Psoas muscle (tissue), 8 donors: Measurements from ENCODE around the gene XDH. TPM values are rescaled to one million over a fixed set of nuclear protein-coding genes. Genes with fewer than 3 reads are reported as not detected.

Experiments used
- ATAC-seq, 4 donors: fragments of 200-7000 bp; cut with Tn5 transposase; one replicate each; pipeline ENCODE4 v1.9.1; 2020; ENCODE audit warnings: moderate library complexity in 3 of 4, mild to moderate bottlenecking in 2 of 4
- DNase-seq, 2 donors: peaks; one replicate each; pipeline ENCODE4 v3.0.0-alpha.2; 2020
- H3K27ac ChIP-seq: fragments of 200-600 bp; one replicate; pipeline ENCODE4 v1.8.0; 2022
- H3K27me3 ChIP-seq, 3 donors: fragments of 200-600 bp in 1 of 3; one replicate each; pipeline versions ENCODE4 v1.6.1 to v1.8.0; 2013 to 2022; ENCODE audit warnings: low read length in 2 of 3, mild to moderate bottlenecking in 2 of 3, moderate library complexity in 1 of 3; ENCODE audit not compliant: insufficient read depth in 3 of 3
- H3K36me3 ChIP-seq, 2 donors: fragments of 200-600 bp in 1 of 2; one replicate each; pipeline versions ENCODE4 v1.6.1 to v1.8.0; 2013 to 2022; ENCODE audit warnings: low read depth in 1 of 2, mild to moderate bottlenecking in 1 of 2, moderate library complexity in 1 of 2; ENCODE audit not compliant: insufficient read depth in 1 of 2
- H3K4me1 ChIP-seq: fragments of 200-600 bp; one replicate; pipeline ENCODE4 v1.8.0; 2022
- H3K4me3 ChIP-seq: fragments of 200-600 bp; one replicate; pipeline ENCODE4 v1.8.0; 2022; ENCODE audit warnings: mild to moderate bottlenecking
- H3K9me3 ChIP-seq: fragments of 200-600 bp; one replicate; pipeline ENCODE4 v1.8.0; 2022
- WGBS, 3 donors: extraction: QIAGEN DNeasy Blood & Tissue Kit; methylation state at CpG; one replicate each; pipeline versions ENCODE4 v1.1.6 to v1.1.7; 2013; 5-methylcytosine and 5-hydroxymethylcytosine counted together
- intact Hi-C, 2 donors: fragments of 100-400 bp; cut with DNase I; formaldehyde crosslinking; loops; one replicate each; pipeline versions ENCODE4 v1.11.0 to v1.14.2; 2022
- polyA plus RNA-seq, 3 donors: library from polyadenylated mRNA; stranded (reverse); fragments of 200-250 nt; gene quantifications; one replicate each; pipeline ENCODE4 v1.2.3, GENCODE V29; 2013
- total RNA-seq, 4 donors: library from RNA; stranded (reverse); fragmentation: NEBNext Ultra II Directional in 2 of 4; extraction: Animal tissue kit (Norgen Biotek cat#: 25700) in 2 of 4; gene quantifications; one replicate each; pipeline versions ENCODE4 v1.2.1 to v1.2.4, GENCODE V29; 2021 to 2023
- TF ChIP-seq, protein P1 (sequence below): fragments of 200-600 bp; IDR thresholded peaks from one replicate; pipeline ENCODE4 v1.8.0; 2022; ENCODE audit warnings: antibody characterized with exemption
- donor health status: healthy with polysubstance abuse.
- donor health status: DM: no; HTN: no; CAD: no; lungs with moderate emphysema.
- donor health status: Bipolar disorder and iron deficiency.
- donor health status: healthy.
- donor health status: DM: yes; HTN: yes; CAD: no.
- donor health status: DM: no; HTN: no; CAD: no.
- donor health status: DM: no; HTN: no; CAD: no.
- donor health status: DM: yes; HTN: yes; CAD: no.

XDH gene
- total and polyA plus RNA-seq, 7 donors, result 0.03 to 1.5 (median 0.09) TPM; not detected in 1

DNA sequence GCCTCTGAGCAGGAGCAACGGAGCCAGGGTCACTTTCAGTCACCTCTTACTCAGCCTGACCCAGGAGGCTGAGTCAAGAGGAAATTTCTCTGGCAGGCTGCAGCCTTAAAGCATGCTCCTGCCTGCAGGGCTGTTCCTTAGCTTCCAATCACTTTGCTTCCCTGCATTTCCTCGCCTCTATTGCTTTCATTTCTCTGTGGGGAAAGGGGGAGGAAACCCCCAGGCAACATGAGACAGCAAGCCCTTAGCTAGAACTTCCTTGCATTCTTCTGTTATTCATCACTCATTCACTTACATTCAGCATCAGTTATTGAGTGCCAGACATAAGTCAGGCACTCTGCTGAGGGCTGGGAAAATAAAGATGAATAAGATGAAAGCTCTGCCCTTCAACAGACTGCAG, 13.0 kb downstream of the XDH start:
- H3K27me3 ChIP-seq, result no peaks in the 10 kb centered on the region
- H3K4me1 ChIP-seq, result no peaks in the 10 kb centered on the region
- no peaks in the 10 kb centered on the region for H3K36me3 ChIP-seq
- no peak for ATAC-seq
- intact Hi-C loops, result no loop called here
- TF ChIP-seq, protein P1, sequence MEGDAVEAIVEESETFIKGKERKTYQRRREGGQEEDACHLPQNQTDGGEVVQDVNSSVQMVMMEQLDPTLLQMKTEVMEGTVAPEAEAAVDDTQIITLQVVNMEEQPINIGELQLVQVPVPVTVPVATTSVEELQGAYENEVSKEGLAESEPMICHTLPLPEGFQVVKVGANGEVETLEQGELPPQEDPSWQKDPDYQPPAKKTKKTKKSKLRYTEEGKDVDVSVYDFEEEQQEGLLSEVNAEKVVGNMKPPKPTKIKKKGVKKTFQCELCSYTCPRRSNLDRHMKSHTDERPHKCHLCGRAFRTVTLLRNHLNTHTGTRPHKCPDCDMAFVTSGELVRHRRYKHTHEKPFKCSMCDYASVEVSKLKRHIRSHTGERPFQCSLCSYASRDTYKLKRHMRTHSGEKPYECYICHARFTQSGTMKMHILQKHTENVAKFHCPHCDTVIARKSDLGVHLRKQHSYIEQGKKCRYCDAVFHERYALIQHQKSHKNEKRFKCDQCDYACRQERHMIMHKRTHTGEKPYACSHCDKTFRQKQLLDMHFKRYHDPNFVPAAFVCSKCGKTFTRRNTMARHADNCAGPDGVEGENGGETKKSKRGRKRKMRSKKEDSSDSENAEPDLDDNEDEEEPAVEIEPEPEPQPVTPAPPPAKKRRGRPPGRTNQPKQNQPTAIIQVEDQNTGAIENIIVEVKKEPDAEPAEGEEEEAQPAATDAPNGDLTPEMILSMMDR, result no peak
- no peaks in the 10 kb centered on the region for H3K9me3 ChIP-seq
- no peak overlapping the region for H3K27ac ChIP-seq
- 51 to 61% (median 57%) methylated on average over 2 of the region's 2 CpGs for WGBS, 3 donors
- no peak for DNase-seq
- no peak overlapping the region for H3K4me3 ChIP-seq

DNA sequence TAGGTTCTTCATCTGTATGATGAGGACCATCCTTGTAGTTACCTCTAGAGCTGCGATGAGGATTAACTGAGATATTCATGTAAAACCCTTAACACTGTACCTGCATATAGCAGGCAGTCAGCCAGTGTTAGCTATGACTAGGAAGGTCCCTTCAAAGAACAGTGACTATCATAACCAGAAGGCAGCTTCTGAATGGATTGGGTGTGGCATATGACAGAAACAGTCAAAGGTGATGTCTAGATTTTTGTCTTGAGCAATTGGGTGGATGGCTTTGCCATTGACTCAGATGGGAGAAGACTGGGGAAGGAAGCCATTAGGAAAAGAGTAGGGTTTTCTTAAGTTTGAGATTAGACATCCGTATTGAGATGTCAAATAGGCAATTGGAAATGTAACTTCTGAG, 15.7 kb downstream of the XDH start:
- H3K4me3 ChIP-seq, result no peak overlapping the region
- no peaks in the 10 kb centered on the region for H3K36me3 ChIP-seq
- 90 to 97% (median 96%) methylated on average over 2 of the region's 2 CpGs for WGBS, 3 donors
- no peaks in the 10 kb centered on the region for H3K4me1 ChIP-seq
- TF ChIP-seq, protein P1, result no peak
- intact Hi-C loops, result no loop called here
- DNase-seq (no peak), ATAC-seq (no peak)
- H3K27ac ChIP-seq, result no peak overlapping the region
- H3K27me3 ChIP-seq, result no peaks in the 10 kb centered on the region
- no peaks in the 10 kb centered on the region for H3K9me3 ChIP-seq

DNA sequence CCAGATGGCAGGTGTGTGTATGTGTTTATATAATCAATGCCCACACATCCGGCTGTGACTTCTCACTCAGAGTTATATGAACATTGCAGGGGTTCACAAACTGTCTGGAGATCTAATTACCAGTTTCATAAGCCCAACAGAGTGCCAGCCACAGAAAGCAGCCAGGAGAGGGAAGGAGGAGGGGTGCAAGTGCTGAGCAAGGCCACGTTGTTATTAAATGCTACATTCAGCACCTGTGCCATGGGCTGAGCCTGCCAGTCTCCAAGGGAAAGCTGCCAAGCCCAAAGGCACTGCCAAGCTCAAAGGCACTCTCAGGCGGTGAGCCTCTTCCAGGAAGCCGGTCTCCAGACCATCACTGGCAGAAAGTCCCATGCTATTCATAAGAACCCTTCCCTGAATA, 17.4 kb downstream of the XDH start:
- ATAC-seq, result peak; percentile 98 to 100 (median 98)
- 22 to 34% (median 27%) methylated on average over 4 of the region's 4 CpGs for WGBS, 3 donors
- TF ChIP-seq, protein P1, result no peak
- Histone ChIP-seq H3K36me3 (no peaks in the 10 kb centered on the region), H3K27me3 (no peaks in the 10 kb centered on the region), H3K4me3 (no peak overlapping the region), H3K4me1 (no peaks in the 10 kb centered on the region), H3K27ac (peak overlapping the region; percentile 76), H3K9me3 (no peaks in the 10 kb centered on the region)
- intact Hi-C loops, result no loop called here
- peak; percentile 66 to 89 for DNase-seq

DNA sequence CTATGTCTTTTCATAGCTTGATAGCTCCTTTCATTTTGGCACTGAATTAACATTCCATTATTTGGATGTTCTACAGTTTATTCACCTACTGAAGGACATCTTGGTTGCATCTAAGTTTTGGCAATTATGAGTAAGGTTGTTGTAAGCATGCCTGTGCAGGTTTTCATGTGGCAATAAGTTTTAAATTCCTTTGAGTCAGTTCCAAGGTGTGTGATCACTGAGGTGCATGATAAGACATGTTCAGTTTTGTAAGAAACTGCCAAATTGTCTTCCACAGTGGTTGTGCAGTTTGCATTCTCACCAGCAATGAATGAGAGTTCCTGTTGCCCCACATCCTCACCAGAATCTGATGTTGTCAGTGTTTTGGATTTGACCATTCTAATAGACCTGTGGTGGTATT, 24.2 kb downstream of the XDH start:
- Histone ChIP-seq H3K27me3 (no peaks in the 10 kb centered on the region), H3K9me3 (no peaks in the 10 kb centered on the region), H3K4me3 (no peak overlapping the region), H3K4me1 (no peaks in the 10 kb centered on the region), H3K36me3 (no peaks in the 10 kb centered on the region), H3K27ac (no peak overlapping the region)
- ATAC-seq (peak in 1 of 4 donors; percentile 40), DNase-seq (no peak)
- intact Hi-C loops, result no loop called here
- TF ChIP-seq, protein P1, result no peak

DNA sequence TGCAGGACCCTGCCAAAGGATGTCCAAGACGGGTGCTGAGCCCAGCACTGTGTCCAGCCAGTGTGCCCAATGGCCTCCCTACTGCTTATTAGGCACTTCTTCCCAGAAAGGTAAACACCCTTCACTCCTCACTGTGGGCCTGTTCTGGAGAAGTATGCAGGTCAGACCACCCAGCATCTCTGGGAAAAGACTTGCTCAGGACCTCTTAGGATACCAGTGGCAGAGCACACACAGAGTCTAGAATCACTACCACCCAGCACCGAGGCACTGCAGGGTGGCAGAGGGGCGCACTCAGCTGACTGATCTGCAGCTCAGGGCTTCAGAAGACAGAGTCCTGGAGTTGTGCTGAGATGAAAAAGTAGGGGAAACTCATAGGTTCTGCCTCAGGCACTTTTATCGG, 25.8 kb downstream of the XDH start:
- no peak for ATAC-seq
- 81 to 90% (median 87%) methylated on average over 4 of the region's 4 CpGs for whole genome bisulfite sequencing, 3 donors
- no peaks in the 10 kb centered on the region for H3K4me1 ChIP-seq

More for the DNA sequence above, 25.8 kb downstream of the XDH start:
- TF ChIP-seq, protein P1, result no peak
- Histone ChIP-seq H3K9me3 (no peaks in the 10 kb centered on the region), H3K27ac (no peak overlapping the region), H3K36me3 (no peaks in the 10 kb centered on the region), H3K27me3 (no peaks in the 10 kb centered on the region), H3K4me3 (no peak overlapping the region)
- intact Hi-C loops, result no loop called here
- no peak for DNase-seq
